SW 1271 (cell line): ENCODE results near the gene ACTMAP.
A peak's percentile ranks its signal among the peaks of the same experiment; 100 is the strongest.

Experiments used
- DNase-seq, 2 experiments: peaks; one replicate each; lab custom pipeline; 2025; lab: John Stamatoyannopoulos, UW

The ACTMAP gene

GRCh38 chr19:40718774-40719391 lies 31.4 kb downstream of the ACTMAP start:
- DNase-seq: peak in 1 of 2 experiments; percentile 28

- DNase-seq: no peak
Observed at GRCh38 chr19:40717880-40718773, 32.1 kb downstream of the ACTMAP start.

GRCh38 chr19:40717325-40717879 lies 32.9 kb downstream of the ACTMAP start:
- peak in 1 of 2 experiments; percentile 57 for DNase-seq

GRCh38 chr19:40716482-40717324 lies 33.6 kb downstream of the ACTMAP start, which contains the start of the genes COQ8B and ITPKC:
Gene COQ8B (minus strand): TSS chr19:40716886. CDS start chr19:40714632, 2,254 bp downstream.
Gene ITPKC (plus strand): TSS chr19:40717112. CDS start chr19:40717136, 24 bp downstream.
- peak; percentile 78 to 89 for DNase-seq

- peak; percentile 79 to 82 for DNase-seq
Observed at GRCh38 chr19:40716031-40716481, 34.2 kb downstream of the ACTMAP start.

- DNase-seq: peak; percentile 64 to 88
Observed at GRCh38 chr19:40714441-40715299, 35.6 kb downstream of the ACTMAP start.

- no peak for DNase-seq
Observed at GRCh38 chr19:40713939-40714338, 36.3 kb downstream of the ACTMAP start.

- DNase-seq: no peak
Observed at GRCh38 chr19:40709817-40710216, 40.5 kb downstream of the ACTMAP start.

GRCh38 chr19:40707615-40708014 lies 42.7 kb downstream of the ACTMAP start:
- DNase-seq: no peak

- DNase-seq: no peak
Observed at GRCh38 chr19:40705950-40706619, 44.2 kb downstream of the ACTMAP start.

- no peak for DNase-seq
Observed at GRCh38 chr19:40705362-40705651, 45.0 kb downstream of the ACTMAP start.

- DNase-seq: no peak
Observed at GRCh38 chr19:40704491-40705361, 45.6 kb downstream of the ACTMAP start.

- no peak for DNase-seq
Observed at GRCh38 chr19:40703029-40703755, 47.1 kb downstream of the ACTMAP start.

- DNase-seq: no peak
Observed at GRCh38 chr19:40702337-40703012, 47.8 kb downstream of the ACTMAP start.

GRCh38 chr19:40701758-40702157 lies 48.5 kb downstream of the ACTMAP start:
- DNase-seq: no peak

- no peak for DNase-seq
Observed at GRCh38 chr19:40700083-40700482, 50.2 kb downstream of the ACTMAP start.

- DNase-seq: no peak
Observed at GRCh38 chr19:40697007-40697406, 53.3 kb downstream of the ACTMAP start.

GRCh38 chr19:40695881-40696280 lies 54.4 kb downstream of the ACTMAP start:
- DNase-seq: no peak
